Activated T-helper 1 cell treated with anti-CD3 and anti-CD28 coated beads, Interleukin-12 subunit alpha, Interleukin-12 subunit beta, Interleukin-2, Interleukin-4 antibody, amounts not matched to agents 30 ng/mL and 10 ng/mL and 1 ng/mL, durations not matched to agents 14 hours and 24 hours and 36 hours (primary cell): ENCODE measurements around the gene FAM124A. TPM values are rescaled to one million over a fixed set of nuclear protein-coding genes. Genes with fewer than 3 reads are reported as not detected.

ENCODE experiments used
- DNase-seq: peaks from one replicate; pipeline ENCODE4 v3.0.0; 2021; ENCODE audit warnings: low spot score
- H3K27ac Mint-ChIP-seq: one replicate; pipeline ENCODE4 v1.8.0; 2021; ENCODE audit warnings: mild to moderate bottlenecking, mixed read lengths
- H3K27me3 Mint-ChIP-seq: one replicate; pipeline ENCODE4 v1.8.0; 2022; ENCODE audit warnings: mild to moderate bottlenecking, moderate library complexity, mixed read lengths; ENCODE audit not compliant: insufficient read depth
- H3K36me3 Mint-ChIP-seq: one replicate; pipeline ENCODE4 v1.8.0; 2021; ENCODE audit warnings: low read depth, mixed read lengths
- H3K4me1 Mint-ChIP-seq: one replicate; pipeline ENCODE4 v1.8.0; 2021; ENCODE audit warnings: low read depth, mixed read lengths
- H3K4me3 Mint-ChIP-seq: one replicate; pipeline ENCODE4 v1.8.0; 2021; ENCODE audit warnings: mild to moderate bottlenecking, moderate library complexity, mixed read lengths
- H3K9me3 Mint-ChIP-seq: one replicate; pipeline ENCODE4 v1.8.0; 2021; ENCODE audit warnings: mixed read lengths
- intact Hi-C: fragments of 100-400 bp; cut with micrococcal nuclease; formaldehyde crosslinking; loops from one replicate; pipeline ENCODE4 v1.15.1; 2024
- total RNA-seq: library from RNA; stranded (reverse); gene quantifications from 2 replicates; pipeline ENCODE4 v1.2.3, GENCODE V29; 2022

Gene FAM124A
- total RNA-seq, 1 donor from 2014 or later: 0.67 TPM

- intact Hi-C loops: no loop called here
- no peaks in the 10 kb centered on the region for H3K9me3 Mint-ChIP-seq
- no peak overlapping the region for H3K4me3 Mint-ChIP-seq
- no peaks in the 10 kb centered on the region for H3K36me3 Mint-ChIP-seq
- H3K27ac Mint-ChIP-seq: no peak overlapping the region
- no peaks in the 10 kb centered on the region for H3K4me1 Mint-ChIP-seq
- H3K27me3 Mint-ChIP-seq: peaks cover 18% of the 10 kb centered on the region
- no peak for DNase-seq
These were observed 14.2 kb downstream of the FAM124A start for GRCh38 chr13:51236491-51236792.

GRCh38 chr13:51237386-51237785, 15.2 kb downstream of the FAM124A start:
- Mint-ChIP-seq H3K27ac (no peak overlapping the region), H3K4me3 (no peak overlapping the region), H3K36me3 (no peaks in the 10 kb centered on the region), H3K27me3 (peaks cover 18% of the 10 kb centered on the region), H3K4me1 (no peaks in the 10 kb centered on the region), H3K9me3 (no peaks in the 10 kb centered on the region)
- DNase-seq: no peak
- intact Hi-C loops: no loop called here

GRCh38 chr13:51237887-51238286, 15.7 kb downstream of the FAM124A start:
- Mint-ChIP-seq H3K4me1 (no peaks in the 10 kb centered on the region), H3K4me3 (no peak overlapping the region), H3K27ac (no peak overlapping the region), H3K36me3 (no peaks in the 10 kb centered on the region), H3K9me3 (no peaks in the 10 kb centered on the region), H3K27me3 (peaks cover 18% of the 10 kb centered on the region)
- intact Hi-C loops: no loop called here
- no peak for DNase-seq

- intact Hi-C loops: no loop called here
These were observed 18.0 kb downstream of the FAM124A start for GRCh38 chr13:51240178-51240577.

GRCh38 chr13:51240958-51241357, 18.8 kb downstream of the FAM124A start:
- no peaks in the 10 kb centered on the region for H3K4me1 Mint-ChIP-seq
- H3K27me3 Mint-ChIP-seq: peaks cover 18% of the 10 kb centered on the region
- intact Hi-C loops: no loop called here
- H3K27ac Mint-ChIP-seq: no peak overlapping the region
- H3K9me3 Mint-ChIP-seq: no peaks in the 10 kb centered on the region
- no peak for DNase-seq
- no peaks in the 10 kb centered on the region for H3K36me3 Mint-ChIP-seq
- no peak overlapping the region for H3K4me3 Mint-ChIP-seq

More at GRCh38 chr13:51240178-51240577, 18.0 kb downstream of the FAM124A start:
- H3K27ac Mint-ChIP-seq: no peak overlapping the region
- DNase-seq: no peak
- peaks cover 20% of the 10 kb centered on the region for H3K27me3 Mint-ChIP-seq
- H3K4me3 Mint-ChIP-seq: no peak overlapping the region
- H3K9me3 Mint-ChIP-seq: no peaks in the 10 kb centered on the region
- no peaks in the 10 kb centered on the region for H3K4me1 Mint-ChIP-seq
- no peaks in the 10 kb centered on the region for H3K36me3 Mint-ChIP-seq

- no peak overlapping the region for H3K27ac Mint-ChIP-seq
- DNase-seq: no peak
- H3K4me3 Mint-ChIP-seq: no peak overlapping the region
- intact Hi-C loops: no loop called here
- no peaks in the 10 kb centered on the region for H3K4me1 Mint-ChIP-seq
- H3K36me3 Mint-ChIP-seq: no peaks in the 10 kb centered on the region
- peaks cover 15% of the 10 kb centered on the region for H3K27me3 Mint-ChIP-seq
- H3K9me3 Mint-ChIP-seq: no peaks in the 10 kb centered on the region
These were observed 19.5 kb downstream of the FAM124A start for GRCh38 chr13:51241720-51242119.

GRCh38 chr13:51243227-51243626, 21.0 kb downstream of the FAM124A start:
- H3K27ac Mint-ChIP-seq: no peak overlapping the region
- DNase-seq: no peak
- intact Hi-C loops: no loop called here
- H3K9me3 Mint-ChIP-seq: no peaks in the 10 kb centered on the region
- H3K36me3 Mint-ChIP-seq: no peaks in the 10 kb centered on the region
- H3K27me3 Mint-ChIP-seq: peaks cover 10% of the 10 kb centered on the region
- no peaks in the 10 kb centered on the region for H3K4me1 Mint-ChIP-seq
- no peak overlapping the region for H3K4me3 Mint-ChIP-seq

- Mint-ChIP-seq H3K27ac (no peak overlapping the region), H3K4me1 (no peaks in the 10 kb centered on the region), H3K36me3 (no peaks in the 10 kb centered on the region), H3K9me3 (no peaks in the 10 kb centered on the region), H3K27me3 (peaks cover 10% of the 10 kb centered on the region), H3K4me3 (no peak overlapping the region)
- intact Hi-C loops: no loop called here
- no peak for DNase-seq
These were observed 21.6 kb downstream of the FAM124A start for GRCh38 chr13:51243832-51244231.

GRCh38 chr13:51244637-51245405, 22.6 kb downstream of the FAM124A start:
- intact Hi-C loops: no loop called here
- Mint-ChIP-seq H3K27me3 (peaks cover 10% of the 10 kb centered on the region), H3K27ac (no peak overlapping the region), H3K9me3 (no peaks in the 10 kb centered on the region), H3K4me1 (no peaks in the 10 kb centered on the region), H3K4me3 (no peak overlapping the region), H3K36me3 (no peaks in the 10 kb centered on the region)
- no peak for DNase-seq

GRCh38 chr13:51245583-51245982, 23.4 kb downstream of the FAM124A start:
- Mint-ChIP-seq H3K27ac (no peak overlapping the region), H3K4me3 (no peak overlapping the region), H3K4me1 (no peaks in the 10 kb centered on the region), H3K27me3 (peaks cover 6% of the 10 kb centered on the region), H3K36me3 (no peaks in the 10 kb centered on the region), H3K9me3 (no peaks in the 10 kb centered on the region)
- intact Hi-C loops: no loop called here
- DNase-seq: no peak

GRCh38 chr13:51246025-51246417, 23.8 kb downstream of the FAM124A start:
- no peak overlapping the region for H3K4me3 Mint-ChIP-seq
- H3K27ac Mint-ChIP-seq: no peak overlapping the region
- no peaks in the 10 kb centered on the region for H3K36me3 Mint-ChIP-seq
- H3K9me3 Mint-ChIP-seq: no peaks in the 10 kb centered on the region
- no peak for DNase-seq
- no peaks in the 10 kb centered on the region for H3K4me1 Mint-ChIP-seq
- peaks cover 3% of the 10 kb centered on the region for H3K27me3 Mint-ChIP-seq
- intact Hi-C loops: no loop called here

GRCh38 chr13:51246418-51247277, 24.4 kb downstream of the FAM124A start:
- Mint-ChIP-seq H3K9me3 (no peaks in the 10 kb centered on the region), H3K4me3 (no peak overlapping the region), H3K27me3 (peaks cover 3% of the 10 kb centered on the region), H3K27ac (no peak overlapping the region), H3K36me3 (no peaks in the 10 kb centered on the region), H3K4me1 (no peaks in the 10 kb centered on the region)
- DNase-seq: no peak
- intact Hi-C loops: no loop called here

GRCh38 chr13:51249255-51249654, 27.1 kb downstream of the FAM124A start:
- Mint-ChIP-seq H3K36me3 (no peaks in the 10 kb centered on the region), H3K4me3 (no peak overlapping the region), H3K27me3 (peaks cover 1% of the 10 kb centered on the region), H3K4me1 (no peaks in the 10 kb centered on the region), H3K27ac (no peak overlapping the region), H3K9me3 (no peaks in the 10 kb centered on the region)
- DNase-seq: no peak
- intact Hi-C loops: no loop called here
